Measurements from ENCODE around the gene ZNF594.
"Not testable (repeated sequence)": the region's sequence is repeated elsewhere in the genome, so short reads cannot be mapped to it uniquely, and the experiment has no call there.

ZNF594 gene

DNA sequence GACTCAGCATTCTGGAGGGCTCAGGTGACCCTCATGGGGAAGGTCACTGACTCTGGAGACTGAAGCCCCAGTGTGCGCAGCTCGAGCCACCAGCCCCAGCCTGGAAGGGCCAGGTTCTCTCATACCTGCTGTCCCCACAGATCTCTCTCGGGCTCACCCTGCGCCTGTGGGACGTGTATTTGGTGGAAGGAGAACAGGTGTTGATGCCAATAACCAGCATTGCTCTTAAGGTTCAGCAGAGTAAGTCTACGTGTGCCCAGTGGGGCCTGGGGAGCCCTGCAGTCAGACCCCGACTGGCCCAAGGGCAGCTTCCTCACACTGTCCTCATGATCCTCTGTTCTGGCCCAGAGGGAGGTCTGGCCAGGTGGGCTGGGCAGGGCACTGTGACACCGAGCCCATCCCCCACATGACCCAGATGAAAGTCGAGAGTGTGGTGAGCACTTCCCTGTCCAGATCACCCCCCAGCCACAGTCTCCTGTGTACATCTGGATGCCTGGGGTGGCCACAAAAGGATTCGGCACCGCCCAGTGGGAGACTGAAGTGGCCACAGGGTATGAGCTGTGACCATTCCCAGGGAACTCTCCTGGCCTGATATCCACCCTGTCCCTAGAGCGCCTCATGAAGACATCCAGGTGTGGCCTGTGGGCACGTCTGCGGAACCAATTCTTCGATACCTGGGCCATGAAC lies 54.0 kb downstream of the ZNF594 start:
- in situ Hi-C loops (cut with MboI; ENCODE audit: low sequenced_read_pairs) = not testable (repeated sequence)

DNA sequence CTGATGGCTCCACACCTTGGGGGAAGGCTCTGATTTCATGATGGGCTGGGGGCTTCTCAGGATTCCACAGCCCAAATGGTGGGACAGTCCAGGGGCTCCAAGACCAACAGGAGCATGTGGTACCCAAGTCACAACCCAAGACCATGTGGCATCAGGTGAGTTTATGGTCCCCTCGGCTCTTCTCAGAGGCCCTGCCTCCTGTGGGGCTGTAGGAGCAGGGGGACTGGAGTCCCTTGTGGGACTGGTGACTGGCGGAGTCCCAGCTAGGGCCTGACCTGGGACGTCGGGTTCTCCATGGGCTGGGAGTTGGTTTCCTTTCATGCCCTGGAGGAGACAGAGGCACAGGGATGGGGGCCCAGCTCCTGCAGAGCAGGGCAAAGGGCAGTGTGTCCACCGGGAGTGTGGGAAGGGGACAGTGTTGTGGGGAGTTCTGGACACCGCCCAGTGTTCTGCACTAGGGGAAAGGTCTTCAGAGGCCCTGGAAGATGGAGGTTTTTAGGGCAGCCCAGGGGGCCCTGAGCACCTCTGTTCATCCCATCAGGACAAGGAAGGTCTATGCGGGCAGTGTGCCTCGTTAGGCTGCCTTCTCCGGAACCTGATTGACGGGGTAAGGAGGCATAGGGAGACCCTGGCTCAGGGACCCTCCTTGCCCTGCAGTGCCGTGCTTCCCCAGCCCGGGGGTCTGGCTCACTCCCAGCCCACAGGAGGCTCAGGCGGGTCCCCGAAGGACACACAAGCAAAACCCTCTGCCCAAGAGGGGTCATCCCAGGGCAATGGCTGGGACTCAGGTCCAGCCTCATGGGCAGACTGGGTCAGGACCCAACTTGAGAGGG lies 54.9 kb downstream of the ZNF594 start:
- in situ Hi-C loops (cut with MboI; ENCODE audit: low sequenced_read_pairs) = not testable (repeated sequence)

DNA sequence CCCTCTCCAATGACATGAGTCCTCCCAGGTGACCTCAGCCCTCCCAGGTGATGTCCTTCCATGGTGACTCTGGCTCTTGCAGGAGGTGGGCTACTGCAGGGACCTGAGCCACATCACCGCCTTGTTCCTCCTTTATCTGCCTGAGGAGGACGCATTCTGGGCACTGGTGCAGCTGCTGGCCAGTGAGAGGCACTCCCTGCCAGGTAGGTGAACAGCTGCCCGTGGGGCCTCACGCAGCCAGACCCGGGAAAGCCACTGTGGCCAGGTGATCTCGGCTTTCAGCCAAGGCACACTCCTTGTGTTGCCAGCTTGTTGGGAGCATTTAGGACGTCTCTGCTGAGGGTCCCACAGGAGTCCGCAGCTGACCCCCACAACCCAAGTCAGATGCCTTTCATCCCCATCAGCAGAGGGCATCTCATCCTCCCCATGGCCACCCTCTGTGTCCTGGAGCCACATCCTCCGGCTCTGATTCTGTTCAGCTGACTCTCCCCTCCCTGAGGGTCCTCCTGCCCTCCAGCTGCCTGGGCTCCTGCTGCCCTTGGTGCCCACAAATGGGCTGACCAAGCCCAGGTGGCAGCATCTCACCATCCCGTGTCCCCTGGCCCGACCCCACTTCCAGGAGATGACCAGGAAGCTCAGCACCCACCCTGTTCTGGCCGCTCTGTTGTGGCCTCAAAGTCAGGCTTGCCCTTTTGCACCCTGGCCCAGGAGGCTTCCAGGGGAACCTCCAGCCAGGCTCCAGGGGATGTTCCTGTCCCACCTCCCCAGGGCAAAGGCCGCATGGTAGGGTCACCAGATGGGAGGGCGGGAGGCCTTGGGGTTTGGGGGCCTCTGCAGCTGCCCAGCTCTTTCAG lies 55.7 kb downstream of the ZNF594 start:
- in situ Hi-C loops (cut with MboI; ENCODE audit: low sequenced_read_pairs) = no loop called here

DNA sequence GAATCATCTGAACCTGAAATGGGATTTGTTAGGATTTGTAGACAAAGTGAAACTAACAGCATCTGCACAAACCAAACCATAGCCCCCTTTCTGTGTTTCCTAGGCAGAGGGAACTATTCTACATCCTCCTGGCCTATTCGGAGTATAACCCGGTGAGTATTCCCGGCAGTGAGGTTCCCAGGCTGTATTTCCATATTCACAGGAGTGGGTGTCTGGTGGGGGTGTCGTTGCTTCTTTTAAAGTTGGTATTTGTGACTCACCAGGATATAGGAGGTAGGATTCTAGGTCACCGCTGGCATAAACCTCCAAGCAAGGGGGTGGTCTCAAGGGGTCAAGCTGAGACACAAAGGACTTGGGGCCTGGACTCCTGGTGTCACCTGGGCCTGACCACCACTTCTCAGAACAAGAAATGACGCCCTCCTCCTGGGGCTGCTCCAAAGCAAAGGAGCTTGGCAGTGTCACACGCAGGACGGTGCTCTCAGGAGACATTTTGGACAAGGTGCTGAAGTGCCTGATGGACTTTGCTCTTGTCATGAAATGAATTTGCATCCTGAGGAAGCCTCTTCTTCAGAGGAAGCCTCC lies 56.4 kb downstream of the ZNF594 start:
- in situ Hi-C loops (cut with MboI; ENCODE audit: low sequenced_read_pairs) = not testable (repeated sequence)

DNA sequence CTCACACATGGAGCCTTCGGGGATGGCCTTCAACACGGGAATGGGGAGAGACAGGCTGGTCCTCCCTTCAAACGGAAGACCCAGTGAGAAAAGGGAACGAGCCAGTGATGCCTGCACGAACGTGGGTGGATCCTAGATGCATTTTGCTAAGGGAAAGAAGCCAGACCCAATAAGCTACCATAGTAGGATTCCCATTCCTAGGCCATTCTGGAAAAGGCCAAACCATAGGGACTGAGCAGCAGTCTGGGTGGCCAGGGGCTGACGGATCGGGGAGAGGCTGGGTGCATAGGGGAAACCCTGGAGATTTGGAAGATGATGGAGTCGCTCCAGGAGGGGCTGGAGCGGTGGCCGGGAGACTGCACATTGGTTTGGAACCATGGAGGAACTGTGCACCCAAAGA lies 57.1 kb downstream of the ZNF594 start:
- in situ Hi-C loops (cut with MboI; ENCODE audit: low sequenced_read_pairs) = not testable (repeated sequence)

DNA sequence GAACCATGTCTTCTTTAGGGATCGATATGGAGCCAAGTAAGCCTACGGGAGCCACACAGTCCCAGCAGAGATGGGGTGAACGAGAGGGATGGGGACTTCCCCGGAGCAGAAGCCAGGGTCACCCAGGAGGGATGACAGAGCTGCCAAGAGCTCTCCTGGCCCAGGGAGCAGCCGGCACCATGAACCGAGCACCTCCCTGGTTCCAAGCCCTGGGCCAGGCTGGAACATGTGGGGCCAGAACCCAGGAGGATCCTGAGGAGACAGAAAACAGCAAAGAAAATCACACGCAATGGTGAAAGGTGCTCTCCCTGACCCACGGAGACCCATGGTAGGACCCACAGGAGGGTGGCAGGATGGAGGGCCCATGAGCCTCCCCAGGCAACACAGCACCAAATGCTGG lies 57.7 kb downstream of the ZNF594 start:
- in situ Hi-C loops (cut with MboI; ENCODE audit: low sequenced_read_pairs) = not testable (repeated sequence)

DNA sequence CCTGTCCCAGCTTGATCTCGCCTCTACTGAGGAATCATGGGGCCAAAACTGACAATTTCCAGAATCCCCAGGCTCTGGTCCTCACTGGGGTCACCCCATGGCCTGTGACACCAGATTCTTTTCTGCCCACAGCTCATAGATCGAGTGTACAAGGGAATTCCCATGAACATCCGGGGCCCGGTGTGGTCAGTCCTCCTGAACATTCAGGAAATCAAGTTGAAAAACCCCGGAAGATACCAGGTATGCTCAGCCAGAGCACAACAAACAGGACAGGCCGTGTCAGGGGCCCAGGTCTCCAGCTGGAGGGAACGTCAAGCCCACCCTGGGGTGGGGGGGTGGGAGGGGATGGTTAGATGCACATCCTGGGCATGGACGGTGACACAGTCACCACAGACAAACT lies 58.4 kb downstream of the ZNF594 start:
- in situ Hi-C loops (cut with MboI; ENCODE audit: low sequenced_read_pairs) = no loop called here

DNA sequence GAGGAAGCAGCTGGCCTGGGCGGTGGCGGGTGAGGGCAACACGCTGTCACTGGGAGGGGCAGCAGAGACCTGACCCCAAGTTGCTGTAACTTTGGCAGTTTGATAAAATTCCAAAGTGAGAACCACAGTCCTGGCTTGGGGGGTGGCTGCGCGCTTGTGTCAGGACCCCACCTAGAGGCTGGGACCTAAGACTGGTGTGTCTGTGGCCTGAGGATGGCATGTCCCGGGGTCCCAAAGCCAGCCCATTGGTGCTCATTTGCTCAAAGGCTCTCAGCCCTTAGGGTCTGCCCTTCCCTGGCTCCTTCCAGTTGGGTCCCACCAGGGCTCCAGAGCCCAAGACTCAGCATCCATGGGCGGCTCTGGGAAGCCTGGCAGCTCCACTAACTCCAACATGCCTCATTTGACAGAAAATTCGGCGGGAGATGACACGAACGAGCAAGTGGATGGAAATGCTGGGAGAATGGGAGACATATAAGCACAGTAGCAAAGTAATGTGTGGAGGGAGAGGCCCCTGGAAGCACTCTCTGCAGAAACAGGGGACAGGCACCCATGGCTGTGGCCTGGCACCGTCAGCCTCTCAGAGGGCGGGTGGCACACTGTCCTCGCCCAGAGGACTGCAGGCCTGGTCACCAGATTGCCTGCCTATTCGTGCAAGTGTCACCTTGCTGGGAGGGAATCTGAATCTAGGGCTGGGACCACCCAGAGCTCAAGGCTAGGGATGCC lies 59.0 kb downstream of the ZNF594 start:
- in situ Hi-C loops (cut with MboI; ENCODE audit: low sequenced_read_pairs) = not testable (repeated sequence)

DNA sequence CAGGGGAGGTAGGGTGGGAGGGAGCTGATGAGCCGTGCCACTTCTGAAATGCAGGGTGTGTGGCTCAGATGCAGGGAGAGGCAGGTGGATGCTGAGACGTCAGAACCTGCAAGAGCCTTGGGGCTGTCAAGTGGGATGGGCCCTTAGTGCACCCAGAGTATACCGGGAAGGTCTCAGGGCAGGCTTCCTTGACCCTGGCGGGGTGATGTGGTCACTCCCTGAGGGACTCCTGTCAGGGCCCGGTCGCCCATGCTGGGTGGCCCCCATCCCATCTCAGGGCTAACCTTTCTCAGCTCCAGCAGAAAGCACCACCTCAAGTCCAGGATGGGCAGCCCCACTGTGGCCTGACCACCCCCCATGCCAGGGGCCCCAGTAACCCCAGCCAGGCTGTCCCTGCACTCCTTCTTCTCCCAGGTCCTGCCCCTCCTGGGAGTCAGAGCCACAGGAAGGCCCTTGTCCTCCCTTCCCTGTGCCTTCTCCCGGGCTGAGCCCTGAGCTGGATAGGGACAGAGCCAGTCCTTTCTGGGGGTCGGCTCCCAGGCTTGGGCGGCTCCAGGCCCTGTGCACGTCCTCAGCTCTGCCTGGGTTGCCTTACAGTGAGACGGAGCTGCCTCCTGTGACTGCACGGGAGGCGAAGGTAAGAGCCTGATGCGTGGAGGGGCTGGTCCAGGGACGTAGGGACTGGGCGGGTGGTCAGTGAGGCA lies 59.7 kb downstream of the ZNF594 start:
- in situ Hi-C loops (cut with MboI; ENCODE audit: low sequenced_read_pairs) = not testable (repeated sequence)

DNA sequence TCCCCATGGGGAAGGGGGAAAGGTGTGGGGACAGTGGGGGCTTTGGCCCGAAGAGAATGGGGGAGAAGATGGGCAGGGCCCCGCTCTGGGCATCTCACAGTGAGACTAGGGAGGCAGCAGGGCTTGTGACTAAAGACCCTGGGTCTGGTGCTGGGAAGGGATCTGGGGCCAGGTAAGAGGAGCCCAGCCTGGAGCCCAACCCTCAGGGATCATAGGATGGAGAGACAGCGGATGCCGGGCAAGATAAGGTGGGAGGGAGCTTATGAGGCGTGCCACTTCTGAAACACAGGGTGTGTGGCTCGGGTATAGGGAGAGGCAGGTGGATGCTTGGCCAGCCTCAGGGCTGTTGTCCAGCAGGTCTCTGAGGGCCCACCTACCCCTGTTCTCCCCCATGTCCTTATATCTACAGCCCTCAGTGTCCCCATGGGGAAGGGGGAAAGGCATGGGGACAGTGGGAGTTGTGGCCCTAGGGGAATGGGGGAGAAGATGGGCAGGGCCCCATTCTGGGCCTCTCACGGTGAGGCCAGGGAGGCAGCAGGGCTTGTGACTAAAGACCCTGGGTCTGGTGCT lies 60.4 kb downstream of the ZNF594 start:
- in situ Hi-C loops (cut with MboI; ENCODE audit: low sequenced_read_pairs) = no loop called here

DNA sequence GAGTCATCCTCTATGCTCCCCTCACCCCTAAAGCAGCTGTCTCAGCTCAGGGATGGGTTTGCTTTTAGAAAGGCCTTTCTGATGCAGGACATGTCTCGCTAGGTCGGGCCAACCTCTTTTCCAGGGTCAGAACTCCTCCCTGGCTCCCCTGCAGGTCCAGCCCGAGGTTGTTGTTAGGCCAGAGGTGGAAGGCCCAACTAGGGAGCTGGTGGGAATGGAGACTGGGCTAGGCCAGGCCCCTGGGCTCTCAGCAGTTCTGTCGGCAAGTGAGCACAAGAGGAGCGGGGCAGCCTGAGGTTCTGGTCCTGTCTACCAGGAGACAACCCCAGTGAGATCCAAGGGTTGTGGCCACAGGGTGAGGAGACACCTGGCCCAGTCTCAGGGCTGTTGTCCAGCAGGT lies 61.0 kb downstream of the ZNF594 start:
- in situ Hi-C loops (cut with MboI; ENCODE audit: low sequenced_read_pairs) = not testable (repeated sequence)

DNA sequence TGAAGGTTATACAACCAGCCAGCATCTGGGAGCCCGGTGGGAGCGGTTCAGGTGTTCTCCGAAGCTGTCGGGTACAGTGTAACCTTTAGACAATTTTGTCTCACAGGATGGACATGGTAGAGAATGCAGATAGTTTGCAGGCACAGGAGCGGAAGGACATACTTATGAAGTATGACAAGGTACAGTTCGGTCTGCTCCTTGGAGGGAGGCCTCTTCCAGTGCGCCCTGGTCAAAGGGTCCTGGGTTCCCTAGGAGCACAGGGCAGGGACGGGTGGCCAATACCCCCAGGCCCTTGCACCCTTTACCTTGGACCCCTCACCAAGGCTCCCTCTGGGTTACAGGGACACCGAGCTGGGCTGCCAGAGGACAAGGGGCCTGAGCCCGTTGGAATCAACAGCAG lies 61.4 kb downstream of the ZNF594 start:
- in situ Hi-C loops (cut with MboI; ENCODE audit: low sequenced_read_pairs) = not testable (repeated sequence)

DNA sequence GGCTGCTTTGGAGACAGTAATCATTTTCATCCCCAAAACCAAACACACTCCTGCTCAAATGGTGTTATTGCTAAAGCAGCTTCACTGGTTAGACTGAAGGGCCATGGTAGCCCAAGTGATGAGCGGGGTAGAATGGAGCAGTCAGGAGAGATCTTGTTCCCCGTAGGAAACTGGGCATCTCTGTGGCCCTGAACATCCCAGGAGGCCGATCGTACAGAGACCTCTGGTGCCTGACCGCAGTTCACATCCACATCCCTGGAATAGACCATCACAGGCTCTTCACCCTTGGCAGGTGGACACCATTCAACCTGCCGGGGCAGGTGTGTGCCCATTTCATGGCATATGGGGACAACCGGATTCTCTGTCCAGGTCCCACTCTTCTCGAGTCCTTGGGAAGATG lies 61.9 kb downstream of the ZNF594 start:
- in situ Hi-C loops (cut with MboI; ENCODE audit: low sequenced_read_pairs) = not testable (repeated sequence)
